ENCODE measurements around the gene CABS1. TPM values are rescaled to one million over a fixed set of nuclear protein-coding genes. Genes with fewer than 3 reads are reported as not detected.

CABS1 gene
- total RNA-seq, 1 donor from 2014 or later: not detected

- no peak overlapping the region for H3K27ac ChIP-seq
- H3K36me3 ChIP-seq: no peaks in the 10 kb centered on the region
- no peak for TF ChIP-seq POLR2AphosphoS5 (IDR thresholded peaks at IDR 0.05; ENCODE audit: insufficient read depth in 1 of 2, low read depth in 1 of 2)
- TF ChIP-seq POLR2A (IDR thresholded peaks at IDR 0.05): no peak
- TF ChIP-seq, protein P1, sequence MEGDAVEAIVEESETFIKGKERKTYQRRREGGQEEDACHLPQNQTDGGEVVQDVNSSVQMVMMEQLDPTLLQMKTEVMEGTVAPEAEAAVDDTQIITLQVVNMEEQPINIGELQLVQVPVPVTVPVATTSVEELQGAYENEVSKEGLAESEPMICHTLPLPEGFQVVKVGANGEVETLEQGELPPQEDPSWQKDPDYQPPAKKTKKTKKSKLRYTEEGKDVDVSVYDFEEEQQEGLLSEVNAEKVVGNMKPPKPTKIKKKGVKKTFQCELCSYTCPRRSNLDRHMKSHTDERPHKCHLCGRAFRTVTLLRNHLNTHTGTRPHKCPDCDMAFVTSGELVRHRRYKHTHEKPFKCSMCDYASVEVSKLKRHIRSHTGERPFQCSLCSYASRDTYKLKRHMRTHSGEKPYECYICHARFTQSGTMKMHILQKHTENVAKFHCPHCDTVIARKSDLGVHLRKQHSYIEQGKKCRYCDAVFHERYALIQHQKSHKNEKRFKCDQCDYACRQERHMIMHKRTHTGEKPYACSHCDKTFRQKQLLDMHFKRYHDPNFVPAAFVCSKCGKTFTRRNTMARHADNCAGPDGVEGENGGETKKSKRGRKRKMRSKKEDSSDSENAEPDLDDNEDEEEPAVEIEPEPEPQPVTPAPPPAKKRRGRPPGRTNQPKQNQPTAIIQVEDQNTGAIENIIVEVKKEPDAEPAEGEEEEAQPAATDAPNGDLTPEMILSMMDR (IDR thresholded peaks at IDR 0.05): no peak
- no peak overlapping the region for H3K4me3 ChIP-seq
- intact Hi-C loops (cut with DNase I): no loop called here
- H3K27me3 ChIP-seq: no peaks in the 10 kb centered on the region
- H3K9me3 ChIP-seq: no peaks in the 10 kb centered on the region
- no peak for DNase-seq (ENCODE audit: extremely low spot score in 2 of 2)
- H3K4me1 ChIP-seq: no peaks in the 10 kb centered on the region
These were observed 21.0 kb upstream of the CABS1 start for GRCh38 chr4:70313736-70314135.

DNA sequence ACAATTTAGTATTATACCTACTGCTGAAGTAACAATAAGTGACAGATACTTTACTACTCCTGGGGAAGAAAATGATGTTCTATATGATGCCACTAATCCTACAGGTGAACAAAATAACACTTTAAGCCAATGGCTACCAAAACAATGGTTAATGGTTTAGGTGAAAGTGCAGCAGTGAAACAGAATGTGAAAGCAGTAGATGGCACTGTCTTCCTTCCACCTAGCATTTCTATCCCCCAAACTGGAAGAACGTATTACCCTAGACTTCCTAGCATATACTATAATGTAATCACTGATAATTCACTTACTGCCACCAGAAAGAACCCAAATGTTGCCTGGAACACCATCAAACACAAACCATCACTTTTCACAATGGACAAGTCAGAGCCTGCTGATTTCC lies 18.9 kb upstream of the CABS1 start:
- no peak for DNase-seq (ENCODE audit: extremely low spot score in 2 of 2)
- Histone ChIP-seq H3K27ac (no peak overlapping the region), H3K4me1 (no peaks in the 10 kb centered on the region), H3K27me3 (no peaks in the 10 kb centered on the region), H3K9me3 (no peaks in the 10 kb centered on the region), H3K4me3 (no peak overlapping the region), H3K36me3 (no peaks in the 10 kb centered on the region)
- intact Hi-C loops (cut with DNase I): no loop called here
- no peak for TF ChIP-seq POLR2A (IDR thresholded peaks at IDR 0.05)

- Histone ChIP-seq H3K4me3 (no peak overlapping the region), H3K36me3 (no peaks in the 10 kb centered on the region), H3K27me3 (no peaks in the 10 kb centered on the region), H3K9me3 (no peaks in the 10 kb centered on the region), H3K27ac (no peak overlapping the region), H3K4me1 (no peaks in the 10 kb centered on the region)
- DNase-seq (ENCODE audit: extremely low spot score in 2 of 2): no peak
- intact Hi-C loops (cut with DNase I): no loop called here
- TF ChIP-seq POLR2AphosphoS5 (IDR thresholded peaks at IDR 0.05; ENCODE audit: insufficient read depth in 1 of 2, low read depth in 1 of 2): no peak
- TF ChIP-seq, protein P1 (IDR thresholded peaks at IDR 0.05): no peak
- TF ChIP-seq POLR2A (IDR thresholded peaks at IDR 0.05): no peak
These were observed 8.7 kb upstream of the CABS1 start for GRCh38 chr4:70326052-70326451.

DNA sequence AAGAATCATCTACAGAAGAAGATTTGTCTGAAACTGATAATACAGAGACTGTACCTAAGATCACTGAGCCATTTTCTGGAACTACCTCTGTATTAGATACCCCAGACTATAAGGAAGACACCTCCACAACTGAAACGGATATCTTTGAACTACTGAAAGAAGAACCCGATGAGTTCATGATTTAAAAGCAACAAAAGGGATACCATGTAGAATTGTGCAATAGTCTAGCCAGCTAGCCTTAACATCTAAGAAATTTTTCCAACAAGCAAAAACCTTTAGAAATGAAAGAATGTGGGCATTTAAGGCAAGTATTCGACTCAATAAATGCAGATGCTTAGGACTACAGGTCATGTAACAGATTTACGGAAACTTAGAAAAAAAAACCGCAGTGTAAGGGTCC lies 1.3 kb downstream of the CABS1 start:
- intact Hi-C loops (cut with DNase I): no loop called here
- no peak for DNase-seq (ENCODE audit: extremely low spot score in 2 of 2)
- TF ChIP-seq POLR2A (IDR thresholded peaks at IDR 0.05) (no peak), POLR2AphosphoS5 (IDR thresholded peaks at IDR 0.05; ENCODE audit: insufficient read depth in 1 of 2, low read depth in 1 of 2) (no peak)
- TF ChIP-seq, protein P1 (IDR thresholded peaks at IDR 0.05): no peak
- H3K27ac ChIP-seq: no peak overlapping the region
- no peaks in the 10 kb centered on the region for H3K9me3 ChIP-seq
- H3K4me1 ChIP-seq: no peaks in the 10 kb centered on the region
- no peaks in the 10 kb centered on the region for H3K36me3 ChIP-seq
- no peaks in the 10 kb centered on the region for H3K27me3 ChIP-seq
- no peak overlapping the region for H3K4me3 ChIP-seq

- H3K9me3 ChIP-seq: no peaks in the 10 kb centered on the region
- H3K4me3 ChIP-seq: no peak overlapping the region
- TF ChIP-seq POLR2A (IDR thresholded peaks at IDR 0.05): no peak
- no peak for TF ChIP-seq POLR2AphosphoS5 (IDR thresholded peaks at IDR 0.05; ENCODE audit: insufficient read depth in 1 of 2, low read depth in 1 of 2)
- TF ChIP-seq, protein P1 (IDR thresholded peaks at IDR 0.05): no peak
- no peak for DNase-seq (ENCODE audit: extremely low spot score in 2 of 2)
- H3K36me3 ChIP-seq: no peaks in the 10 kb centered on the region
- H3K27ac ChIP-seq: no peak overlapping the region
- H3K27me3 ChIP-seq: no peaks in the 10 kb centered on the region
- no peaks in the 10 kb centered on the region for H3K4me1 ChIP-seq
- intact Hi-C loops (cut with DNase I): no loop called here
These were observed 3.2 kb downstream of the CABS1 start for GRCh38 chr4:70337886-70338420.
